GM19455 (cell line): ENCODE results near the gene KRTAP6-1.

ENCODE experiments used
- ATAC-seq: cut with Tn5 transposase; IDR thresholded peaks from one replicate; pipeline ENCODE4 v1.9.1; 2021; ENCODE audit not compliant: unreplicated experiment

Gene KRTAP6-1, protein sequence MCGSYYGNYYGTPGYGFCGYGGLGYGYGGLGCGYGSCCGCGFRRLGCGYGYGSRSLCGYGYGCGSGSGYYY

DNA sequence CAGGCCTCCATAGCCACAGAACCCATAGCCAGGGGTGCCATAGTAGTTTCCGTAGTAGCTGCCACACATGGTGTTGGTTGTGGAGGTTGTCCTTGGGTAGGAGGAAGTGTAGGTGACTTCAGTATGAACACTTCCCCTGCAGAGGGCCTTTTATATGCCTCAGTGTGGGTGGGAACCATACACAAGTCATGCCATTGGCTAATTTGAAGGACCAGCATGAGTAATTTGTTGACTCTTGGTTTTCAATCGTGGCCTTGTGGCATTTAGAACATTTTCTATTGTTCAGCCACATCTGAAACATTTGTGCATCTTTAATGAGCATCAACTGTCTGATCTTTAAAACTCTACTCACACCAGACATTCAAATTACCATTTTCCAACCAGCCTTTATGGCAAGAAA lies at the start of gene KRTAP6-1:
KRTAP6-1 (minus strand) TSS at position 95 of the 400 bp plus-strand sequence; CDS start at position 69, 26 bp downstream.
- no peak for ATAC-seq

DNA sequence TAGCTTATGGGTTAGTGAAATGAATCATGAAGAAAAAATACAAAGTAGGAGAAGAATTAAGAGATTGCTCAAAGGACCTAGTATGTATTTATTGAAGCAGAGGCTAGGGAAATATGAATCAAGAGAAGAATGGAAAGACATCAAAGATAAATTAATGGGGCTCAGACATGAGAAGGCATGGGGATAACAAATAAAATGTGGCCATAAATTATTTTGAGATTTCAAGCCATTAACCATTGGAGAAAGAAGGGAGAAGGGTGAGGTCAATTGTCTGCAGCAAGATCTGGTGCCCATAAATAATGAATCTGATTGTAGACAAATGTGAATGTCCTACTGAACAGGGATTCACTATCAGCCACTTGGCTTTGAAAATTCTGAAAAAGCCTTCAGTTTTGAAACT lies 39.2 kb upstream of the KRTAP6-1 start:
- no peak for ATAC-seq

DNA sequence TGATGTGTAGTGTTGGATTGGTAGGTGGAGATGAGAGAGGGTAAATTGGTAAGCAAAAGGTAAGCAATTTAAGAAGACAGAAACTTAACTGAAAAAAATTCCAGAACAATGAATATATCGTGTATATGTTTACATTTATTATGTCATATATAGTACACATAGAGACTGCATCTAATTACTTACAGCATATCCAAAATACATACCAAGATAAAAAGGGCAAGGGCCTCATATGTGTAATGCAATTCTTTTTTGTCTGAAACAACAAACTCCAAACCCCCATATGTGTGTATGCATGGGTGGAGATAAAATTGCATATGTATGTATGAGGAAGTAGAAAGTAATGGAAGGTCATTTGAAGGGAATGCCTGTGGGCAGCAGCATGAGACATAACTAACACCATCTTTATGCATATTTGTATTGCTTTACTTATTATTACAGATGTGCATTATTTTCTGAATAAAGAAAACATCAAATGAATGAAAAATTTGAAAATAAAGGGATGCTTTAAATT lies 33.2 kb upstream of the KRTAP6-1 start:
- ATAC-seq, result no peak

DNA sequence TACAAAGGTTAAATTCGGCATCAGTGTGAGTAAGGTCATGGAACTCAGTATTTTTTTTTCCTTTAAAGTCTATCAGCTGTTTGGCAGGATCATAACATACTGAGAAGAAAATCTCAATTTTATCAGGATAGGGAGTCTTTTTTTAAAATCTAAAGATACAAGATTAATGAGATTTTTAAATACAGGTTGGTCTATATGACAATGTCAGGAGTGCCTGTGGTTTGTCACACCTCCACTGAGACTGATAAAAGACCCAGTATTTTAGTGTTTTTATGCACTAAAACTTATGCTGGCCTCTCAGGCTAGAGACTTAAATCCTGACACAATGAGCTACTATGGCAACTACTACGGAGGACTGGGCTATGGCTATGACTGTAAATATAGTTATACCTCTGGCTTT lies 28.8 kb upstream of the KRTAP6-1 start, which contains the start of gene KRTAP20-3:
KRTAP20-3 (plus strand) TSS at position 301 of the 400 bp plus-strand sequence.
- ATAC-seq, result no peak

DNA sequence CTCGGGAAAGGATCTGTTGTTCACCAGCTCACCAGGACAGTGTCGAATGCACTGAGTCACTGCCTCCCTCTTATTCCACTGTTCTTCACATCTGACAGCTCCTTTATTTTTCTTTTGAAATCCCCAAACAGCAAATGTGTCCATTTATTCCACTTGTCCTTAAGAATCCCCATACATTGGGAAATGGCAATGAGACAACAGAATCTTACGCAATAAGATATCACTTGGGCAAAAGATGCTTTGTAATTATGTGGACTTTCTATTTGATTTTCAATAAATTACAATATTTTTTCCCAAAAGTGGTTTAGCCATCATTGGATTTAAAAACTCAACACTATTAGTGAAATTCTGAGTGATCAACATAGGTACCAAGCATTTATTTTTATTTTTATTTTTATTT lies 25.0 kb upstream of the KRTAP6-1 start:
- no peak for ATAC-seq

DNA sequence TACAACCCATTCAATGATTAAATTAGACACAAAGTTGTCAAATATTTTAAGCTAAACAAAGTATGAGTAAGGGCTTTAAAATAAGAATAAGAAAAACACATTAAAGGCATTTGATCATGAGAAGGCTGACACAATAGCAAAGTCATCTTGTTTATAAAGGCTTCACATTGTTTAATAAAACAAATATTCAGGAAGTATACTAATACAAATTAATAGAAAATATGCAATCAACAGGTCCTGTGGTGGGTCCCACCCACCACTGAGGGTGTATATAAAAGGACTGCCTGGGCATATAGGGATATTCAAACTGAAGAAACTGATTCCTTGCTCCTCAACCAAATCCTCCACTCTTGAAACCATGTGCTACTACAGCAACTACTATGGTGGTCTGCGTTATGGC lies 21.2 kb upstream of the KRTAP6-1 start, which contains the start of gene KRTAP20-2:
KRTAP20-2 (plus strand) TSS at position 301 of the 400 bp plus-strand sequence; CDS start at position 359, 58 bp downstream.
- ATAC-seq, result no peak

DNA sequence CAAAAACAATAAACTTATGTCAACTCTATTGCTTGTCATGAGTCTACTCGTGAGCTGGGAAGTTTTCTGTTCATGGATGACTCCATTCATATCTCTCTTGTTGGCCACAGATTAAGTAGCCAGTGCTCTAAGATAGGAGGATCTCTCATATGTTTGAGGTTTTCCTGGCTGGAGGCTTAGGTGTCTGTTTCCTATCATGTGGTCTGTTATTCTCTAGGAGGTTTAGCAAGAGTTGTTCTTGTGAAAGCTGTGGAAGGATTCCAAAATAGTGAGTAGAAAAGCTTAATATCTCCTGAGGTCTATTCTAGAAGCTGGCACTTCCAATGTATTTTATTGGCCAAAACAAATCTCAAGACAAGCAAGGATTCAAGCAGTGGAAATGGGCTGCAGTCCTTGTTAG lies 15.5 kb upstream of the KRTAP6-1 start:
- no peak for ATAC-seq

DNA sequence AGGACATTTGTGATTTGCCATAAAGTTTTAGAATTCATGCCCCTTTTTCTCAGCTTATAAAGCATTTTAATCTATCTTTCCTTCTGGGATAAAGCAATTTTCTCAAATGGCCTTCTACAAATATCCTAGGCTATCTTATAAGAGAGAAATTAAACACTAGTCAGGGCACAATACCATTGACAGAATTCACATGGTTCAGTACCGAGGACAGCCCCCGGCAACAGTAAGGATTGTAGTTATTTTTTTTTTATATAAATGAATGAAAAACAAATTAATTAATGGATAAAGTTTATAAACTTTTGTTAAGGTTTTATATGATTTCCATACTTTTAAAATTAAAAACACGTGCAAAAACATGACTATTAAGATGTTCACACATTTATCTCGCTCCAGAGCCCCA lies 14.4 kb upstream of the KRTAP6-1 start:
- ATAC-seq, result no peak

DNA sequence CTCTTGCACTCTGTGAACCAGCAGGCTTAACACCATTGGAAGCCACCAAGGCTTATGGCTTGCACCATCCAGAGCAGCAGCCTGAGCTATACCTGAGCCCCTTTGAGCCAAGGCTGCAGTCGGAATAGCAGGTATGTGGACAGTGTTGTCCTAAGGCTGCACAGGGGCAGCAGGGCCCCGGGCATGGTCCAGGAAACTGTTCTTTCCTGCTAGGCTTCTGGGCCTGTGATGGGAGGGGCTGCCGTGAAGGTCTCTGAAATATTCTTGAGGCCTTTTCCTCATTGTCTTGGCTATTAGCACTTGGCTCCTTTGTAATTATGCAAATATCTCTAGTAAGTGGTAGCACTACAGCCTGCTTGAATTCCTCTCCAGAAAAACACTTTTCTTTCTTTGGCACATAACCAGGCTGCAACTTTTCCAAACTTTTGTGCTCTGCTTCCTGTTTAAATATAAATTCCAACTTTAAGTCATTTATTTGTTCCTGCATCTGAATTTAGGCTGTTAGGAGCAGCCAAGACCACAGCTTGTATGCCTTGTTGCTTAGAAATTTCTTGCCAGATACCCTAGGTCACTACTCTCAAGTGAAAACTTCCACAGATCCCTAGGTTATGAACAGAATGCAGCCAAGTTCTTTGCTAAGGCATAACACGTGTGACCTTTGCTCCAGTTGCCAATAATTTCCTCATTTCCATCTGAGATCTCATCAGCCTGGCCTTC lies 11.9 kb upstream of the KRTAP6-1 start:
- ATAC-seq, result no peak

DNA sequence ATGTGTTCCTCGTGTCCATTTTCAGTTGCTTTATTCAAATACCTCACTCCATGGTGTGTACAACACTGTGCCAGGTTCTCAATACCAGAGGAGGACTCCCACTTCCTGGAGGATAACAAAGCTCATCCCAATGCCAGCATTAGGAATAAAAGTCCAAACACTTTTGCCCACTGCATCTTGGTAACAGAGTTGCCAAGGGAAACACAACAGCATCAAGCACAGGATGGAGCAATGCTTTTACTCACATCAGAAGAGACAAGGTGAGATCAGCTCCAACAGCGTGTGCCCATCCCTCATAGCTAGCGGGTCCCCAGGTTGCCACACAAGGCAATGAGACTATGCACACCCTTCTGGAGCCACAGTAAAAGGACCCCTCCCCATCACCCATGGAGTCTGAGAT lies 9.6 kb upstream of the KRTAP6-1 start:
- ATAC-seq, result no peak

DNA sequence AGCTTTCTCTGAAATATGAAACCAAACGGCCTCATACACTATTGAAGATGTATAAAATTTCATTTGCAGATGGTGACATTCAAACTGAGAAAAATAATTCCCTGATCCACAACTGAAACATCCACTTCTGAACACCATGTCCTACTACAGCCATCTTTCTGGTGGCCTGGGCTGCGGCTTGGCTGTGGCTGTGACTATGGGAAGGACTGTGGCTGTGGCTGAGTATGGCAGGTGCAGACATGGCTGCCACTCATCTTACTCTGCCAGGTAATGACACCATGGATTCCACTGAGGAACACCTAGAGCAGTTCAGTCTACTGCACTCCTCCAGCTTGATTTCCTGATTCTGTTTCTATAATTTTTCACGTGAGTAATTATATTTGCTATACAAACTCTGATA lies 6.8 kb upstream of the KRTAP6-1 start, which contains the start of gene KRTAP20-4:
KRTAP20-4 (plus strand) TSS at position 106 of the 400 bp plus-strand sequence.
- ATAC-seq, result no peak

DNA sequence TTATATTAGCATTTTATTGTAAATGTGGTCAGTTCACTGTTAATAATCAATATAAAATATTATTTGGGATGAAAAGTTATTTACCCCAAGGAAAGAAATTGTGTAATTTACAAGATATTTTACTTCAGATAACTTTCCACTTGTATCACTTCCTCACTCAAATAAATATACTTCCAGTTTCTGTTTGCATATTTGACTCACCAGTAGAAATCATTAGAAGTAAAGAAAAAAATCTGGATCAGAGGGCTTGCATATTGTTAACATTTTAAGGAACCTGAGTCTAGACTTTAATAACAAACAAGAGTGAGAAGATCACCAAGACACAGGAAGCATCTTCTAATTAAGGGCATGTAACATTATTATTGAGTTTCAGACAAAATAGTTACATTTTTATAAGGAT lies 6.3 kb upstream of the KRTAP6-1 start:
- ATAC-seq, result no peak

DNA sequence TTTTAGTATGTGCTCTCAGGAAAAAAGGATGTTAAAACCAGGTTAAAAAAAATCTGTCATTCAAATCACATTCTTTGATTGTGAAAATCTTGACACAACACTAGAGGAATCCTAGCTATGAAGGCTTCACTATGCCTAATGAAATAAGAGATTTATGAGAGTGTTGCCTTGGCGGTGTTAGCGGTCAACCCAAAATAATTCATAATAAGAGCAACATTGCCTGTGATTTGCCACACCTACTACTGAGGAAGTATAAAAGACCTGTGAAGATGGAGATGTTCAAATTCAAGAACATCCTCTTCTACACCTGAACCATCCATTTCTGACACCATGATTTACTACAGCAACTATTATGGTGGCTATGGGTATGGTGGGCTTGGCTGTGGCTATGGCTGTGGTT lies 2.4 kb upstream of the KRTAP6-1 start, which contains the start of gene KRTAP20-1:
KRTAP20-1 (plus strand) TSS at position 301 of the 400 bp plus-strand sequence; CDS start at position 331, 30 bp downstream.
- ATAC-seq, result no peak

DNA sequence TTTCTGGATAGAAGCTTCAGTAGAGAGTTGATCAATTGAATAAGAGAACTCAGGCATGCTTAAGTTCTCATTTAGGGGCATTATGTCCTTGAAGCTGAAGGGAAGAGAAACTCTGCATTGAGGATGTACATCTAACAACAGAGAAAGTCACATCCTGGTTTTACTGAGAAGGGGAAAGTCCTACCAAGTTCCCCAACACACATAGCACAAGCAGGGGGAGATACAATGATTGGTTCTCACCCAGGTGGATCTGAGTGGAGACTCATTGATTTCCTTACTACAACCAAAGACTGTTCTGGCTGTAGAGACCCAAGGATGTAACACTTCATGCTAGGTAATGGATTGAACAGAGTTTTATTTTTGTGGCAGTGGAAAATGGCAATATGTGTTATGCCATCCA lies 1.5 kb upstream of the KRTAP6-1 start:
- ATAC-seq, result no peak

DNA sequence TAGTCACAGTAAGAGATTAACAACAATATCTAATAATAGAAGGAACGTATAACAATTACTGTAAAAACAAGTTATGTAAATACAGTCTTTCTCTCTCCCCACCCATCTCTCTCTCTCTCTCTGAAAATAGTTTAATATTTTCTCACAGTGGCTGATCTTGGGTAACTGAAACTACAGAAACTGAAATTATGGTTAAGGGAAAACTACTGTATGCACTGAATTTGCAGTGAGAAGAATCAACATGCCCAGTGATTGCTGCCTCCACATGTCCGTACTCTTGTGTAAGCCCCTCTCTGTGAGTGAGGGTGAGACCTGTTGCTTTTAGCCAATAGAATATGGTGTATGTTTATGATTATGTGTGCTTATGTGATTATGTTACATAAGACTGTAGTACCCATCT lies 1.6 kb downstream of the KRTAP6-1 start:
- ATAC-seq, result no peak

DNA sequence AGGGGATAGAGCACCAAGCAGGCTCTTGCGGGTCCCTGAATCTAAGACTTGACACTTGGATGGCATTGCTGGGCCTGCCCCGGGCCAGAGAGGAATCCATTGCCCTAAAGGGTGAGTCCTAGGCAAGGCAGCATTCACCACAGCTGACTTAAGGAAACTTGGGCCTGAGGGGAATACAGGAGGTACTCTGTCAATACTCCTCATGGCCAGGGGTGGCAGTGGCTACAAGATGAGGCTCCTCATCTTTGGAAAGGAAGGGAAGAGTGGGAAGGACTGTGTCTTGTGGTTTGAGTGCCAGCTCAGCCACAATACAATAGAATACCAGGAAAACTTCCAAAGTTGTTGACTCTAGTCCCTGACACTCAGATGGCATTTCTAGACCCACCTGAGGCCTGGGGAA lies 7.8 kb downstream of the KRTAP6-1 start:
- ATAC-seq, result no peak

DNA sequence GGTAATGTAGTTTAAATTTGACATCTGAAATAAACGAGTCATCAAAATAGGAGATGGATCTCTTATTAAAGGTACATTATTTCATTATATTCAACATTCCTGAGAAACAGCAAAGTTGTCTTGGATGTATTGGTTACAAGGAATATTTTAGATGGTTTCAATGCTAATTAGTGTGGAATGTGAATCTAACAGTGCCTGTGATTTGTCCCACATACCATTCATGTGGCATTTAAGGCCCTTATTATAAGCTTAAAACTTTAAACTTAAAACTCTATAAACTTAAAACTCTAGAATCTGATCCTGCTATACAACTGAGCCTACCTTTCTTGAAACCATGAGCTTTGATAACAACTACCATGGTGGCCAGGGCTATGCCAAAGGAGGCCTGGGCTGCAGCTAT lies 12.9 kb downstream of the KRTAP6-1 start, which contains the start of gene KRTAP22-1:
KRTAP22-1 (plus strand) TSS at position 301 of the 400 bp plus-strand sequence.
- no peak for ATAC-seq

DNA sequence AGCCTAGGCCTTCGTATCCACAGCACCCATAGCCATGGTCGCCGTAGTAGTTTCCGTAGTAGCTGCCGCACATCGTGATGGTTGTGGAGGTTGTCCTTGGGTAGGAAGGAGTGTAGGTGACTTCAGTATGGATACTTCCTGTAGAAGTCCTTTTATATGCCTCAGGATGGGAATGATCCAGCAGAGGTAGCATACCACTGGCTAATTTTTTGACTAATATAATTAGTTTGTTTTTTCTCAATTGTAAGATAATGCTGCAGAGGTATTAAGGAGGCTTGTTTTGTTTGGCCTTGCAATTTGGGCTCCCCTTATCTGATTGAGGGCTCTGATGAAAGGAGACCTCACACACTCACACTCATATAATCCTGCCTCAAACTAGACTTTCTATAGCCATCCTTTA lies 14.9 kb downstream of the KRTAP6-1 start, which contains the start of gene KRTAP6-2:
KRTAP6-2 (minus strand) TSS at position 101 of the 400 bp plus-strand sequence; CDS start at position 73, 28 bp downstream.
- ATAC-seq, result no peak

DNA sequence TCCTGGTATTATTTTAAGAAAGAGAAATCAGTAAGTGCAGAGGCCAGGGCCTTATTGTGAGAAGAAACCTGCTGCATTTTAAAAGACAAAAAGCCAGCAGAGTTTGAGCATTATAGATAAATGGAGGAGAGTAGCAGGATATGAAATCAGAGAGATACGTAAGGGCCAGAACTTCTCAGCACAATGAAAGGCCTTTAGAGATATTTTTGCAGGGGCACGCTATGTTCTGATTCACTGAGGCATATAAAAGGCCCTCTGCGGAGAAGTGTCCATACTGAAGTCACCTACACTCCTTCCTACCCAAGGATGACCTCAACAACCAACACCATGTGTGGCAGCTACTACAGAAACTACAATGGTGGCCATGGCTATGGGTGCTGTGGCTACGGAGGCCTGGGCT lies 21.6 kb downstream of the KRTAP6-1 start, which contains the start of gene KRTAP6-3:
KRTAP6-3 (plus strand) TSS at position 301 of the 400 bp plus-strand sequence; CDS start at position 307, 6 bp downstream.
- no peak for ATAC-seq

DNA sequence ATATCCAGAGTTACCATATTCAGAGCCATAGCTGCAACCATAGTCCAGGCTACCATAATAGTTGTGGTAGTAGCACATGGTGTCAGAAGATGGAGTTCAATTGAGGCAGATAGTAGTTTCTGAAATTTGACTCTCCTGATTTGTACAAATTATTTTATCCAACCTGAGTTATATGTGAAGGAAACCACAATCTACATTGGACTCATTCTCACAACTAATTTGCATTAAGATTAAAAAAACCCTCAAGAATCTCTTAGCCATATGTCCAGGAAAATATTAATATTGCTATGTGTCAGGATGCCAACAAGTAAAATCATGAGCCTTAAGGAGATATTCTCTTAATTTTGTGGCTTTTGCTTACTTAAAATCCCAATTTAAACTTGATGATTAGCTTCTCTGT lies 23.4 kb downstream of the KRTAP6-1 start, which contains the start of gene KRTAP22-2:
KRTAP22-2 (minus strand) TSS at position 101 of the 400 bp plus-strand sequence.
- ATAC-seq, result no peak

DNA sequence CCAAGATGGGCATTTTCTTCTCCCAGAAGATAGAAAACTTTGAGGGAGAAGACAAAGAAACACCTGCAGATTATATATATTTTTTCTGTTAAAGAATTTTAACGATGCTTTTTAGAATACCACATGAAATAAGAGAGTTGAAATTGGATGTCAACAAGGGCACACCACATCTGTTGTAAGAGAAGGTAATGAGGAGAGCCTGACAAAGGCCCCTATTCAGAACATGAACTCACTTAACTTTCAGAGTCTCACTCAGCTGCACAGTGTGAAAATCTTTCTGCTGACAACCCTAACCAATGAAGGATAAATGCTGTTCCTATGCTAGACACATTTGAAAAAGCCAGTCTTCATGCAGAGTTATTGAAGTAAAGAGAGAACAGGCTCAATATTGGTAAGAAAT lies 30.9 kb downstream of the KRTAP6-1 start:
- ATAC-seq, result no peak

DNA sequence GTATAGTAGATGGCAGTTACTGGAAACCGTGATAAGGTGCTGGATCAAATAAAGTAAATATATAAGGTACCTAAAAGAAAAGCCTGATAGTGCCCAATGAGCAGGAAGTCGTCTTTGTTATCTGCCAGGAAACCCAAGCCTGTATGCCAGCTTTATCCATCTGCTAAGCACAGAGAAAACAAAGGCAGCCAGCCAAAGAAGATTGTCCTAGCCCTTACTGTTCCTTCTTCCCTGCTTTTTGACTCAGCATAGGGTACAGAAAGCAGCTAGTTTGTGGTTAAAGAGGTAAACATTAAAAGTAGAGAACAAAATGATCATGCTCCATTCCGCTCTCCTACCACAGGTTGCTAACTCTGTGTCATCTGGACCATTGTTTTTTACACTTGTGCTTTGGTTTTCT lies 33.6 kb downstream of the KRTAP6-1 start:
- no peak for ATAC-seq
